HEK293 (cell line): ENCODE data around the gene ARHGAP26.
A peak's percentile ranks its signal among the peaks of the same experiment; 100 is the strongest.

Source experiments
- BCL11B ChIP-seq: fragments of 450-650 bp; formaldehyde crosslinking; IDR thresholded peaks from 2 replicates; pipeline ENCODE4 v1.5.1; 2016; ENCODE audit warnings: low read depth, missing biosample characterization, missing genetic modification characterization
- GLIS1 ChIP-seq: fragments of 450-650 bp; formaldehyde crosslinking; IDR thresholded peaks from 2 replicates; pipeline ENCODE4 v1.5.1; 2016; ENCODE audit warnings: missing biosample characterization, missing genetic modification characterization
- KLF1 ChIP-seq: fragments of 450-650 bp; formaldehyde crosslinking; IDR thresholded peaks from 2 replicates; pipeline ENCODE4 v1.5.1; 2016; ENCODE audit warnings: missing biosample characterization, missing genetic modification characterization
- ZFP41 ChIP-seq: fragments of 450-650 bp; formaldehyde crosslinking; IDR thresholded peaks from 2 replicates; pipeline ENCODE4 v1.5.1; 2016; ENCODE audit warnings: missing biosample characterization, missing genetic modification characterization, borderline replicate concordance
- ZNF133 ChIP-seq: fragments of 450-650 bp; formaldehyde crosslinking; IDR thresholded peaks from 2 replicates; pipeline ENCODE4 v1.5.1; 2016; ENCODE audit warnings: missing biosample characterization, missing genetic modification characterization
- ZNF138 ChIP-seq: fragments of 450-650 bp; formaldehyde crosslinking; IDR thresholded peaks from 2 replicates; pipeline ENCODE4 v1.5.1; 2016; ENCODE audit warnings: missing biosample characterization, missing genetic modification characterization, borderline replicate concordance
- ZNF248 ChIP-seq: fragments of 450-650 bp; formaldehyde crosslinking; IDR thresholded peaks from 2 replicates; pipeline ENCODE4 v1.5.1; 2017; ENCODE audit warnings: missing biosample characterization, missing genetic modification characterization
- ZNF350 ChIP-seq: fragments of 450-650 bp; formaldehyde crosslinking; IDR thresholded peaks from 2 replicates; pipeline ENCODE4 v1.5.0; 2017; ENCODE audit warnings: missing biosample characterization, mild to moderate bottlenecking, missing genetic modification characterization
- ZNF426 ChIP-seq: fragments of 450-650 bp; formaldehyde crosslinking; IDR thresholded peaks from 2 replicates; pipeline ENCODE4 v1.5.1; 2017; ENCODE audit warnings: missing biosample characterization, missing genetic modification characterization, mild to moderate bottlenecking, inconsistent platforms, moderate library complexity
- ZNF501 ChIP-seq: fragments of 450-650 bp; formaldehyde crosslinking; IDR thresholded peaks from 2 replicates; pipeline ENCODE4 v1.5.1; 2016; ENCODE audit warnings: missing biosample characterization, missing genetic modification characterization
- ZNF701 ChIP-seq: fragments of 450-650 bp; formaldehyde crosslinking; IDR thresholded peaks from 2 replicates; pipeline ENCODE4 v1.5.1; 2016; ENCODE audit warnings: missing biosample characterization, missing genetic modification characterization
- ZNF707 ChIP-seq: fragments of 450-650 bp; formaldehyde crosslinking; IDR thresholded peaks from 2 replicates; pipeline ENCODE4 v1.5.1; 2016; ENCODE audit warnings: missing biosample characterization, missing genetic modification characterization
- ZNF777 ChIP-seq: fragments of 450-650 bp; formaldehyde crosslinking; IDR thresholded peaks from 2 replicates; pipeline ENCODE4 v1.5.1; 2017; ENCODE audit warnings: missing biosample characterization, missing genetic modification characterization, borderline replicate concordance
- ZSCAN16 ChIP-seq: fragments of 450-650 bp; formaldehyde crosslinking; IDR thresholded peaks from 2 replicates; pipeline ENCODE4 v1.5.1; 2016; ENCODE audit warnings: missing biosample characterization, missing genetic modification characterization
- ZSCAN30 ChIP-seq: fragments of 450-650 bp; IDR thresholded peaks from 2 replicates; pipeline ENCODE4 v1.5.1; 2018; ENCODE audit warnings: missing biosample characterization, mild to moderate bottlenecking, missing genetic modification characterization, moderate library complexity
- ZXDB ChIP-seq: fragments of 450-650 bp; formaldehyde crosslinking; IDR thresholded peaks from 2 replicates; pipeline ENCODE4 v1.5.1; 2016; ENCODE audit warnings: missing biosample characterization, missing genetic modification characterization
- TF ChIP-seq, protein P1 (sequence below): fragments of 450-650 bp; formaldehyde crosslinking; IDR thresholded peaks from 2 replicates; pipeline ENCODE4 v1.5.1; 2016; ENCODE audit warnings: missing biosample characterization, missing genetic modification characterization
- TF ChIP-seq, protein P2 (sequence below): fragments of 450-650 bp; formaldehyde crosslinking; IDR thresholded peaks from 2 replicates; pipeline ENCODE4 v1.5.1; 2016; ENCODE audit warnings: missing biosample characterization, missing genetic modification characterization
- TF ChIP-seq, protein P3 (sequence below): fragments of 450-650 bp; formaldehyde crosslinking; IDR thresholded peaks from 2 replicates; pipeline ENCODE4 v1.5.1; 2016; ENCODE audit warnings: missing biosample characterization, missing genetic modification characterization
- TF ChIP-seq, protein P4 (sequence below): fragments of 450-650 bp; formaldehyde crosslinking; IDR thresholded peaks from 2 replicates; pipeline ENCODE4 v1.5.1; 2016; ENCODE audit warnings: missing biosample characterization, missing genetic modification characterization
- TF ChIP-seq, protein P5 (sequence below): fragments of 450-650 bp; formaldehyde crosslinking; IDR thresholded peaks from 2 replicates; pipeline ENCODE4 v1.5.1; 2017; ENCODE audit warnings: missing biosample characterization, missing genetic modification characterization
- TF ChIP-seq, protein P6 (sequence below): fragments of 450-650 bp; formaldehyde crosslinking; IDR thresholded peaks from 2 replicates; pipeline ENCODE4 v1.5.1; 2016; ENCODE audit warnings: missing biosample characterization, missing genetic modification characterization
- TF ChIP-seq, protein P7 (sequence below): fragments of 450-650 bp; formaldehyde crosslinking; IDR thresholded peaks from 2 replicates; pipeline ENCODE4 v1.5.1; 2016; ENCODE audit warnings: missing biosample characterization, missing genetic modification characterization
- TF ChIP-seq, protein P8 (sequence below): fragments of 450-650 bp; formaldehyde crosslinking; IDR thresholded peaks from 2 replicates; pipeline ENCODE4 v1.5.1; 2016; ENCODE audit warnings: missing biosample characterization, missing genetic modification characterization
- TF ChIP-seq, protein P9 (sequence below): fragments of 450-650 bp; formaldehyde crosslinking; IDR thresholded peaks from 2 replicates; pipeline ENCODE4 v1.5.1; 2017; ENCODE audit warnings: missing biosample characterization, missing genetic modification characterization

Gene ARHGAP26

DNA sequence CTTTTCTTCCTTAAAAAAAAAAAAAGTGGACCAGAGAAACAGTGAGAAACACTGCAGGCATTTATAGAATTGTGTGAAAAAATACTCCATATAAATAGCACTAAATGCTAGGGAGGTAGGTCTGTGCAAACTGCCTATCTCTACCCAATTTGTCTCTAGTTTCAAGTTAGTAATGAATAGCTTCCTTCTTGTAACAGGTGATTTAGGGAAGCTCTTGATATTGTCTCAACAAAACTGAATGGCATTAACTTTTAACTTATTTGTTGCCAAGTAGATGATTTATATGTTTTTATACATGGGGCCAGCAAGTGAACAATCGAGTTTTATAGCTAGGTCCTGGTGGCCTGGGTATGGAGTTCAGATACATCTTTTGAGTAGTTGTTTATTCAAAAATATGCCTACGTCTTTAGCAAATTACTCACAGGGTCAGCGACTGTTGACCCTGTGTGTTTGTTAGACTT is 349.7 kb downstream of the ARHGAP26 start (continued):
- TF ChIP-seq, protein P1, sequence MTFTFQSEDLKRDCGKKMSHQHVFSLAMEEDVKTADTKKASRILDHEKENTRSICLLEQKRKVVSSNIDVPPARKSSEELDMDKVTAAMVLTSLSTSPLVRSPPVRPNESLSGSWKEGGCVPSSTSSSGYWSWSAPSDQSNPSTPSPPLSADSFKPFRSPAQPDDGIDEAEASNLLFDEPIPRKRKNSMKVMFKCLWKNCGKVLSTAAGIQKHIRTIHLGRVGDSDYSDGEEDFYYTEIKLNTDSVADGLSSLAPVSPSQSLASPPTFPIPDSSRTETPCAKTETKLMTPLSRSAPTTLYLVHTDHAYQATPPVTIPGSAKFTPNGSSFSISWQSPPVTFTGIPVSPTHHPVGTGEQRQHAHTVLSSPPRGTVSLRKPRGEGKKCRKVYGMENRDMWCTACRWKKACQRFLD (tag by site-specific recombination) = no peak
- no peak for TF ChIP-seq ZNF707 (tag by site-specific recombination)
- no peak for TF ChIP-seq ZNF777 (tag by site-specific recombination)
- no peak for TF ChIP-seq ZNF426 (tag by site-specific recombination)
- no peak for TF ChIP-seq ZNF501 (tag by site-specific recombination)
- TF ChIP-seq, protein P2, sequence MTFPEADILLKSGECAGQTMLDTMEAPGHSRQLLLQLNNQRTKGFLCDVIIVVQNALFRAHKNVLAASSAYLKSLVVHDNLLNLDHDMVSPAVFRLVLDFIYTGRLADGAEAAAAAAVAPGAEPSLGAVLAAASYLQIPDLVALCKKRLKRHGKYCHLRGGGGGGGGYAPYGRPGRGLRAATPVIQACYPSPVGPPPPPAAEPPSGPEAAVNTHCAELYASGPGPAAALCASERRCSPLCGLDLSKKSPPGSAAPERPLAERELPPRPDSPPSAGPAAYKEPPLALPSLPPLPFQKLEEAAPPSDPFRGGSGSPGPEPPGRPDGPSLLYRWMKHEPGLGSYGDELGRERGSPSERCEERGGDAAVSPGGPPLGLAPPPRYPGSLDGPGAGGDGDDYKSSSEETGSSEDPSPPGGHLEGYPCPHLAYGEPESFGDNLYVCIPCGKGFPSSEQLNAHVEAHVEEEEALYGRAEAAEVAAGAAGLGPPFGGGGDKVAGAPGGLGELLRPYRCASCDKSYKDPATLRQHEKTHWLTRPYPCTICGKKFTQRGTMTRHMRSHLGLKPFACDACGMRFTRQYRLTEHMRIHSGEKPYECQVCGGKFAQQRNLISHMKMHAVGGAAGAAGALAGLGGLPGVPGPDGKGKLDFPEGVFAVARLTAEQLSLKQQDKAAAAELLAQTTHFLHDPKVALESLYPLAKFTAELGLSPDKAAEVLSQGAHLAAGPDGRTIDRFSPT (tag by site-specific recombination) = no peak
- TF ChIP-seq ZNF350 = no peak
- TF ChIP-seq, protein P3, sequence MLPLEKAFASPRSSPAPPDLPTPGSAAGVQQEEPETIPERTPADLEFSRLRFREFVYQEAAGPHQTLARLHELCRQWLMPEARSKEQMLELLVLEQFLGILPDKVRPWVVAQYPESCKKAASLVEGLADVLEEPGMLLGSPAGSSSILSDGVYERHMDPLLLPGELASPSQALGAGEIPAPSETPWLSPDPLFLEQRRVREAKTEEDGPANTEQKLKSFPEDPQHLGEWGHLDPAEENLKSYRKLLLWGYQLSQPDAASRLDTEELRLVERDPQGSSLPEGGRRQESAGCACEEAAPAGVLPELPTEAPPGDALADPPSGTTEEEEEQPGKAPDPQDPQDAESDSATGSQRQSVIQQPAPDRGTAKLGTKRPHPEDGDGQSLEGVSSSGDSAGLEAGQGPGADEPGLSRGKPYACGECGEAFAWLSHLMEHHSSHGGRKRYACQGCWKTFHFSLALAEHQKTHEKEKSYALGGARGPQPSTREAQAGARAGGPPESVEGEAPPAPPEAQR (tag by site-specific recombination) = no peak
- TF ChIP-seq ZSCAN30 (tag by site-specific recombination) = peak; percentile 22; the same call in 1 of the 2 replicates
- peak; percentile 64 for TF ChIP-seq ZXDB (tag by site-specific recombination)
- TF ChIP-seq GLIS1 (tag by site-specific recombination) = peak; percentile 24; the same call in 1 of the 2 replicates
- TF ChIP-seq ZNF133 = no peak
- TF ChIP-seq, protein P4, sequence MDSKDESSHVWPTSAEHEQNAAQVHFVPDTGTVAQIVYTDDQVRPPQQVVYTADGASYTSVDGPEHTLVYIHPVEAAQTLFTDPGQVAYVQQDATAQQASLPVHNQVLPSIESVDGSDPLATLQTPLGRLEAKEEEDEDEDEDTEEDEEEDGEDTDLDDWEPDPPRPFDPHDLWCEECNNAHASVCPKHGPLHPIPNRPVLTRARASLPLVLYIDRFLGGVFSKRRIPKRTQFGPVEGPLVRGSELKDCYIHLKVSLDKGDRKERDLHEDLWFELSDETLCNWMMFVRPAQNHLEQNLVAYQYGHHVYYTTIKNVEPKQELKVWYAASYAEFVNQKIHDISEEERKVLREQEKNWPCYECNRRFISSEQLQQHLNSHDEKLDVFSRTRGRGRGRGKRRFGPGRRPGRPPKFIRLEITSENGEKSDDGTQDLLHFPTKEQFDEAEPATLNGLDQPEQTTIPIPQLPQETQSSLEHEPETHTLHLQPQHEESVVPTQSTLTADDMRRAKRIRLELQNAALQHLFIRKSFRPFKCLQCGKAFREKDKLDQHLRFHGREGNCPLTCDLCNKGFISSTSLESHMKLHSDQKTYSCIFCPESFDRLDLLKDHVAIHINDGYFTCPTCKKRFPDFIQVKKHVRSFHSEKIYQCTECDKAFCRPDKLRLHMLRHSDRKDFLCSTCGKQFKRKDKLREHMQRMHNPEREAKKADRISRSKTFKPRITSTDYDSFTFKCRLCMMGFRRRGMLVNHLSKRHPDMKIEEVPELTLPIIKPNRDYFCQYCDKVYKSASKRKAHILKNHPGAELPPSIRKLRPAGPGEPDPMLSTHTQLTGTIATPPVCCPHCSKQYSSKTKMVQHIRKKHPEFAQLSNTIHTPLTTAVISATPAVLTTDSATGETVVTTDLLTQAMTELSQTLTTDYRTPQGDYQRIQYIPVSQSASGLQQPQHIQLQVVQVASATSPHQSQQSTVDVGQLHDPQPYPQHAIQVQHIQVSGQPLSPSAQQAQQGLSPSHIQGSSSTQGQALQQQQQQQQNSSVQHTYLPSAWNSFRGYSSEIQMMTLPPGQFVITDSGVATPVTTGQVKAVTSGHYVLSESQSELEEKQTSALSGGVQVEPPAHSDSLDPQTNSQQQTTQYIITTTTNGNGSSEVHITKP = no peak
- no peak for TF ChIP-seq ZSCAN16
- TF ChIP-seq, protein P5, sequence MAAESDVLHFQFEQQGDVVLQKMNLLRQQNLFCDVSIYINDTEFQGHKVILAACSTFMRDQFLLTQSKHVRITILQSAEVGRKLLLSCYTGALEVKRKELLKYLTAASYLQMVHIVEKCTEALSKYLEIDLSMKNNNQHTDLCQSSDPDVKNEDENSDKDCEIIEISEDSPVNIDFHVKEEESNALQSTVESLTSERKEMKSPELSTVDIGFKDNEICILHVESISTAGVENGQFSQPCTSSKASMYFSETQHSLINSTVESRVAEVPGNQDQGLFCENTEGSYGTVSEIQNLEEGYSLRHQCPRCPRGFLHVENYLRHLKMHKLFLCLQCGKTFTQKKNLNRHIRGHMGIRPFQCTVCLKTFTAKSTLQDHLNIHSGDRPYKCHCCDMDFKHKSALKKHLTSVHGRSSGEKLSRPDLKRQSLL (tag by site-specific recombination) = no peak
- TF ChIP-seq, protein P6, sequence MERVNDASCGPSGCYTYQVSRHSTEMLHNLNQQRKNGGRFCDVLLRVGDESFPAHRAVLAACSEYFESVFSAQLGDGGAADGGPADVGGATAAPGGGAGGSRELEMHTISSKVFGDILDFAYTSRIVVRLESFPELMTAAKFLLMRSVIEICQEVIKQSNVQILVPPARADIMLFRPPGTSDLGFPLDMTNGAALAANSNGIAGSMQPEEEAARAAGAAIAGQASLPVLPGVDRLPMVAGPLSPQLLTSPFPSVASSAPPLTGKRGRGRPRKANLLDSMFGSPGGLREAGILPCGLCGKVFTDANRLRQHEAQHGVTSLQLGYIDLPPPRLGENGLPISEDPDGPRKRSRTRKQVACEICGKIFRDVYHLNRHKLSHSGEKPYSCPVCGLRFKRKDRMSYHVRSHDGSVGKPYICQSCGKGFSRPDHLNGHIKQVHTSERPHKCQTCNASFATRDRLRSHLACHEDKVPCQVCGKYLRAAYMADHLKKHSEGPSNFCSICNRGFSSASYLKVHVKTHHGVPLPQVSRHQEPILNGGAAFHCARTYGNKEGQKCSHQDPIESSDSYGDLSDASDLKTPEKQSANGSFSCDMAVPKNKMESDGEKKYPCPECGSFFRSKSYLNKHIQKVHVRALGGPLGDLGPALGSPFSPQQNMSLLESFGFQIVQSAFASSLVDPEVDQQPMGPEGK = no peak
- TF ChIP-seq, protein P7, sequence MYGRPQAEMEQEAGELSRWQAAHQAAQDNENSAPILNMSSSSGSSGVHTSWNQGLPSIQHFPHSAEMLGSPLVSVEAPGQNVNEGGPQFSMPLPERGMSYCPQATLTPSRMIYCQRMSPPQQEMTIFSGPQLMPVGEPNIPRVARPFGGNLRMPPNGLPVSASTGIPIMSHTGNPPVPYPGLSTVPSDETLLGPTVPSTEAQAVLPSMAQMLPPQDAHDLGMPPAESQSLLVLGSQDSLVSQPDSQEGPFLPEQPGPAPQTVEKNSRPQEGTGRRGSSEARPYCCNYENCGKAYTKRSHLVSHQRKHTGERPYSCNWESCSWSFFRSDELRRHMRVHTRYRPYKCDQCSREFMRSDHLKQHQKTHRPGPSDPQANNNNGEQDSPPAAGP (tag by site-specific recombination) = no peak
- no peak for TF ChIP-seq ZFP41 (tag by site-specific recombination)
- no peak for TF ChIP-seq BCL11B (tag by site-specific recombination)
- TF ChIP-seq ZNF701 = no peak
- TF ChIP-seq ZNF138 = no peak
- TF ChIP-seq, protein P8, sequence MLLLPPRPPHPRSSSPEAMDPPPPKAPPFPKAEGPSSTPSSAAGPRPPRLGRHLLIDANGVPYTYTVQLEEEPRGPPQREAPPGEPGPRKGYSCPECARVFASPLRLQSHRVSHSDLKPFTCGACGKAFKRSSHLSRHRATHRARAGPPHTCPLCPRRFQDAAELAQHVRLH (tag by site-specific recombination) = 0 out of 2 replicates have a peak, but pooled peaks have one; percentile 22
- TF ChIP-seq ZNF248 (tag by site-specific recombination) = no peak
- TF ChIP-seq, protein P9, sequence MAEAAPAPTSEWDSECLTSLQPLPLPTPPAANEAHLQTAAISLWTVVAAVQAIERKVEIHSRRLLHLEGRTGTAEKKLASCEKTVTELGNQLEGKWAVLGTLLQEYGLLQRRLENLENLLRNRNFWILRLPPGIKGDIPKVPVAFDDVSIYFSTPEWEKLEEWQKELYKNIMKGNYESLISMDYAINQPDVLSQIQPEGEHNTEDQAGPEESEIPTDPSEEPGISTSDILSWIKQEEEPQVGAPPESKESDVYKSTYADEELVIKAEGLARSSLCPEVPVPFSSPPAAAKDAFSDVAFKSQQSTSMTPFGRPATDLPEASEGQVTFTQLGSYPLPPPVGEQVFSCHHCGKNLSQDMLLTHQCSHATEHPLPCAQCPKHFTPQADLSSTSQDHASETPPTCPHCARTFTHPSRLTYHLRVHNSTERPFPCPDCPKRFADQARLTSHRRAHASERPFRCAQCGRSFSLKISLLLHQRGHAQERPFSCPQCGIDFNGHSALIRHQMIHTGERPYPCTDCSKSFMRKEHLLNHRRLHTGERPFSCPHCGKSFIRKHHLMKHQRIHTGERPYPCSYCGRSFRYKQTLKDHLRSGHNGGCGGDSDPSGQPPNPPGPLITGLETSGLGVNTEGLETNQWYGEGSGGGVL (tag by site-specific recombination) = no peak
- no peak for TF ChIP-seq KLF1 (tag by site-specific recombination)
